GM12873 (cell line): Measurements from ENCODE around the gene HAAO.

Experiments
- CTCF ChIP-seq: IDR thresholded peaks from 2 replicates; pipeline ENCODE4 v1.5.1; 2012; ENCODE audit warnings: low read depth, mild to moderate bottlenecking, moderate library complexity, low read length, control low read depth; ENCODE audit not compliant: insufficient read depth; ENCODE audit errors: missing control alignments

HAAO gene

DNA sequence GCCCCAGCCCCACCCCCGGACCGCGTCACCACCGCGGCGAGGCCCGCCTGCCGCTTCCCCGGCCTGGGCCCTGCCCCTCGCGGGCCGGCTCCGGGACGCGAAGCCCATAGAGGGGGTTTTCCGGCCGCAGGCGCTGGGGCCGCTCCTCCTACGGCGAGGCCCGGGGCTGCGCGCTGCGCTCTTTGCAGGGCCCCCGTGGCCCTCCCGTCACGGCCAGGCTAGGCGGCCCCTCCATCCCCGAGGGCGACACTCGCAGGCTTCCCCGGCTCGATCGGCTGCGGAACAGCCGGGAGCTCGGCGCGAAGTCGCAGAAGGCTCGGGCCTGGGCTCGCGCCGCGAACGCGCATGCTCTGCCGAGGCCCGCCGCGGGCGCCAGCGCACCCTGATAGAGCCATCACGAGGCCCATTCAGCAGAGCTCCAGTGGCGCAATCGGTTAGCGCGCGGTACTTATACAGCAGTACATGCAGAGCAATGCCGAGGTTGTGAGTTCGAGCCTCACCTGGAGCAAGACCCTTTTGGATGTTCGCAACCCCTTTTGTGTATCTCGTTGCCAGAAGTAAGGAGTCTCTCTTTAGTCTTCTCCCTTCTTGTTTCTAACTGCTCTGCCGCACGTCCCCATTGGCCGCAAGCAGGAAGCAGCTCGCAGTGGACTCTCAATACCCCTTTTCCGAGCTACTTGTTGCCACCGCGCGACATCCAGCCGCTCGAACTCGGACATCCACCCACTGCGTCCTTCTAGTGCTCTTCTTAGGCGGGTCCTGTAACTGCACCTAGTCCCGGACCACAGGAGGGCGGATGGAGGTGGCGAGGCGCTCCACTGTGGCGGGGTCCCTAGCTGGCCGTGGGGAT, 18.0 kb upstream of the HAAO start:
- TF ChIP-seq CTCF = peak; percentile 5

GRCh38 chr2:42809819-42810120, 17.4 kb upstream of the HAAO start:
- no peak for TF ChIP-seq CTCF

- TF ChIP-seq CTCF = no peak
These were observed 16.9 kb upstream of the HAAO start for GRCh38 chr2:42809131-42809818.

DNA sequence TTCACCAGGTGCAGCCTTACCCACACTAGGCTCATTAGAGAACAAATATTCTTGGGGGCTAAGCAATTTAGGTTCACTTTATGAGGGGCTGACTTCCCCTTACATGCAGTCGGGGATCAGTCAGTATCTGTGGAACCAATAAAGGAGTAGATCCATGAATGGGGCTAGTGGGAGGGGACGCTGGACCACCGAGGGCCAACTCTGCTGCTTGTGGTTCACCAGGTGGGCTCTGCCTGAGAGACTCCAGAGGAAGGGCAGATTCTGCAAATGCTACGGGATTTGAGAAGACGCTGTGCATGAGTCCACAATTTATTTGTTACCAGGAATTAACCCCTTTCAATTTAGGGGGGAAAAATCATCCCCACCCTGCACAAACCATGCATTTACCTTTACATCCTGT, 15.9 kb upstream of the HAAO start:
- no peak for TF ChIP-seq CTCF

DNA sequence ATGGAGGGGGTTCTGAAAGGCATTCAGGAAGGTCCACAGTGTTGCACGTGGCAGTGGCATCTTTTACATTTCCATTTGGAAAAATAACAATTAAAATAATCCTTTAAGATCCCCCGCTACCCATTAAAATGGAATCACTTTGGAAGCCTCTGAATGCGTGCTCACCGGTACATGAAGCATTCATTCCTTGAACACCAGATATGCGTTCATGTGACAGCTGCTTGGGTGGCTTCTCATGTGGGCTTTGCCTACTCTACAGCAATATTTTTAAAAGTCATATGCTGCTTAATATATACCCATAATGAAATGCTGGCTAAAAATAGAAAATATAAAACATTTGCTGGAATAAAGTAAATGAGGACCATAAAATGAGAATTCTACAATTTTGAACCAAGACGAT, 14.4 kb upstream of the HAAO start:
- TF ChIP-seq CTCF = no peak

DNA sequence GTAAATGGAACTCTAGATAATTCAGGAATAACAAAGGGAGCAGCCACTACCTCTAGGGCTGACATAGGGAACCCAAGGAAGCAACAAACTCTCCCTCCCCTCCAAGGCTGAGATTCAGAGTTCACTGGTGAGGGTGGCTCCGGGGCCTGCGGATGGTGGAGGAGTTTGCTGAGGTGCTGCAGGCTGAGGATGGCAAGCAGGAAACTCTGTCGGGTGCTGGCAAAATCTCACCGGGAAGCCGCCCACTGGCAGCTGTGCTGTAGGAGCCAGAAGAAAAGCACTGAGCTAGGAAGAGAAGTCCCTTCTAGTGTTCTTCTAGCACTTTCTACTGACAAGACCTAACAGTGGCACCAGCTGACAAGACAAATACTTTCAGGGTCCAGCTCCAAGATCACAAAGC, 12.5 kb upstream of the HAAO start:
- TF ChIP-seq CTCF = no peak

DNA sequence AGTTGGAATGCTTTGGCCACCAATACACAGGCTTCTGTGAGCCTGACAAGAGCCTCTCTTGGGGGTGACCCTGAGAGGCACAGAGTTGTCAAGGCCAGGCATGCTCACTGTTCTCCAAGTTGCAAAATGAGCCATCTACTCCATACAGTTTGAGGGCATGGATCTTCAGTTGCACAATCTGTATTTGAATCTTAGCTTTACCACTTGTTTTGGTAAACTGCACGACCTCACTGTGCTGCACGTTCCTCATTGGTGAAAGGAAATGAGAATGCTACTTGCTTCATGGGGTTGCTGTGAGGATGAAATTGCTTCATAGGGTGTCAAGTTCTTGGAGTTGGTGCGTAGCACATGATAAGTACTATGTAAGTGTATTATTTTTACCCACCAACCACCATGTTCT, 12.0 kb upstream of the HAAO start:
- no peak for TF ChIP-seq CTCF
